PFSK-1 (cell line): ENCODE data around the gene MT1G.

ENCODE experiments used
- FOXP2 ChIP-seq: optimal IDR thresholded peaks from 2 replicates; pipeline ENCODE3; 2011; ENCODE audit warnings: borderline replicate concordance, control low read depth, inconsistent platforms; ENCODE audit not compliant: insufficient read depth; ENCODE audit errors: extremely low read length, extremely low read depth
- POLR2AphosphoS5 ChIP-seq: IDR thresholded peaks from 2 replicates; pipeline ENCODE4 v1.6.1; 2012; ENCODE audit warnings: low read depth, mild to moderate bottlenecking, control low read depth, low read length, moderate library complexity
- REST ChIP-seq, 2 experiments: IDR thresholded peaks; 2 replicates each; pipeline versions ENCODE4 v1.6.1 to v1.8.0; 2011 to 2012; ENCODE audit warnings: low read depth in 2 of 2, low read length in 2 of 2, control low read depth in 1 of 2, inconsistent platforms in 1 of 2, mild to moderate bottlenecking in 1 of 2, moderate library complexity in 1 of 2; ENCODE audit not compliant: insufficient read depth in 1 of 2
- SIN3A ChIP-seq: IDR thresholded peaks from 2 replicates; pipeline ENCODE4 v1.6.1; 2012; ENCODE audit warnings: mild to moderate bottlenecking, low read length, moderate library complexity, borderline replicate concordance; ENCODE audit not compliant: insufficient read depth
- TAF1 ChIP-seq: IDR thresholded peaks from 2 replicates; pipeline ENCODE4 v1.6.1; 2012; ENCODE audit warnings: low read length, control low read depth, borderline replicate concordance; ENCODE audit not compliant: insufficient read depth

The MT1G gene

GRCh38 chr16:56710181-56710737, 42.4 kb upstream of the MT1G start:
- TF ChIP-seq POLR2AphosphoS5 = no peak
- TF ChIP-seq FOXP2 = no peak
- no peak for TF ChIP-seq TAF1
- no peak for TF ChIP-seq SIN3A
- TF ChIP-seq REST (IDR thresholded peaks at IDR 0.05; ENCODE audit: insufficient read depth in 1 of 2, low read depth in 2 of 2, low read length in 2 of 2) = no peak

- TF ChIP-seq TAF1 (no peak), REST (IDR thresholded peaks at IDR 0.05; ENCODE audit: insufficient read depth in 1 of 2, low read depth in 2 of 2, low read length in 2 of 2) (no peak), POLR2AphosphoS5 (no peak), FOXP2 (no peak), SIN3A (no peak)
Measured at GRCh38 chr16:56709443-56710040, 41.7 kb upstream of the MT1G start.

- TF ChIP-seq FOXP2 (no peak), REST (IDR thresholded peaks at IDR 0.05; ENCODE audit: insufficient read depth in 1 of 2, low read depth in 2 of 2, low read length in 2 of 2) (no peak)
Measured at GRCh38 chr16:56708525-56709442, 40.9 kb upstream of the MT1G start.

- no peak for TF ChIP-seq REST (IDR thresholded peaks at IDR 0.05; ENCODE audit: insufficient read depth in 1 of 2, low read depth in 2 of 2, low read length in 2 of 2)
- TF ChIP-seq FOXP2 = no peak
- TF ChIP-seq SIN3A = no peak
- no peak for TF ChIP-seq POLR2AphosphoS5
- no peak for TF ChIP-seq TAF1
Measured at GRCh38 chr16:56702836-56703235, 35.0 kb upstream of the MT1G start.
